MCF 10A (cell line): ENCODE measurements around the gene RAB3IP. TPM values are rescaled to one million over a fixed set of nuclear protein-coding genes. Genes with fewer than 3 reads are reported as not detected.

ENCODE experiments used
- BruUV-seq: library from RNA; stranded (reverse); fragments of 400-500 nt; replicated peaks from 2 replicates; lab custom pipeline; 2021; lab: Mats Ljungman, UMichigan
- CTCF ChIA-PET: fragments of 300-600 bp; sonication (Branson Sonifier 250); formaldehyde crosslinking; extraction: SDS; loops from one replicate; lab custom pipeline; 2021; ENCODE audit warnings: antibody characterized with exemption, inconsistent platforms; lab: Yijun Ruan, JAX
- POLR2A ChIA-PET: fragments of 300-600, 350-650 bp; sonication (Branson Sonifier 250); formaldehyde crosslinking; extraction: SDS; loops from one replicate; lab custom pipeline; 2020; ENCODE audit warnings: antibody characterized with exemption, inconsistent platforms; lab: Yijun Ruan, JAX
- DNase-seq: peaks from one replicate; pipeline ENCODE4 v3.0.0-alpha.2; 2018; ENCODE audit not compliant: unreplicated experiment
- H3K27ac Mint-ChIP-seq: one replicate; pipeline ENCODE4 v1.8.0; 2022; ENCODE audit warnings: mild to moderate bottlenecking, low read depth, mixed read lengths; ENCODE audit not compliant: unreplicated experiment
- H3K27me3 Mint-ChIP-seq: one replicate; pipeline ENCODE4 v1.8.0; 2022; ENCODE audit warnings: mixed read lengths; ENCODE audit not compliant: insufficient read depth, unreplicated experiment
- H3K36me3 Mint-ChIP-seq: one replicate; pipeline ENCODE4 v1.8.0; 2022; ENCODE audit warnings: mild to moderate bottlenecking, moderate library complexity, mixed read lengths; ENCODE audit not compliant: insufficient read depth, unreplicated experiment
- H3K4me1 Mint-ChIP-seq: one replicate; pipeline ENCODE4 v1.8.0; 2022; ENCODE audit warnings: mixed read lengths; ENCODE audit not compliant: insufficient read depth, unreplicated experiment
- H3K4me3 Mint-ChIP-seq: one replicate; pipeline ENCODE4 v1.8.0; 2022; ENCODE audit warnings: mild to moderate bottlenecking, moderate library complexity, mixed read lengths; ENCODE audit not compliant: unreplicated experiment
- H3K9me3 Mint-ChIP-seq: one replicate; pipeline ENCODE4 v1.8.0; 2022; ENCODE audit warnings: mixed read lengths; ENCODE audit not compliant: unreplicated experiment
- CTCF ChIP-seq: fragments of 200-600 bp; IDR thresholded peaks from one replicate; pipeline ENCODE4 v1.8.0; 2022; ENCODE audit warnings: antibody characterized with exemption, mild to moderate bottlenecking; ENCODE audit not compliant: unreplicated experiment
- intact Hi-C: fragments of 100-400 bp; cut with micrococcal nuclease; formaldehyde crosslinking; loops from 2 replicates; pipeline ENCODE4 v1.14.1; 2022
- total RNA-seq: library from RNA; stranded (reverse); gene quantifications from 2 replicates; pipeline ENCODE4 v1.2.3, GENCODE V29; 2022

The RAB3IP gene
- total RNA-seq, 1 experiment from 2014 or later, result 31.5 TPM

GRCh38 chr12:69837191-69837590 lies 98.5 kb downstream of the RAB3IP start:
- H3K27me3 Mint-ChIP-seq, result peaks cover 14% of the 10 kb centered on the region
- POLR2A ChIA-PET, result no interaction called here
- CTCF ChIA-PET, result no interaction called here

DNA sequence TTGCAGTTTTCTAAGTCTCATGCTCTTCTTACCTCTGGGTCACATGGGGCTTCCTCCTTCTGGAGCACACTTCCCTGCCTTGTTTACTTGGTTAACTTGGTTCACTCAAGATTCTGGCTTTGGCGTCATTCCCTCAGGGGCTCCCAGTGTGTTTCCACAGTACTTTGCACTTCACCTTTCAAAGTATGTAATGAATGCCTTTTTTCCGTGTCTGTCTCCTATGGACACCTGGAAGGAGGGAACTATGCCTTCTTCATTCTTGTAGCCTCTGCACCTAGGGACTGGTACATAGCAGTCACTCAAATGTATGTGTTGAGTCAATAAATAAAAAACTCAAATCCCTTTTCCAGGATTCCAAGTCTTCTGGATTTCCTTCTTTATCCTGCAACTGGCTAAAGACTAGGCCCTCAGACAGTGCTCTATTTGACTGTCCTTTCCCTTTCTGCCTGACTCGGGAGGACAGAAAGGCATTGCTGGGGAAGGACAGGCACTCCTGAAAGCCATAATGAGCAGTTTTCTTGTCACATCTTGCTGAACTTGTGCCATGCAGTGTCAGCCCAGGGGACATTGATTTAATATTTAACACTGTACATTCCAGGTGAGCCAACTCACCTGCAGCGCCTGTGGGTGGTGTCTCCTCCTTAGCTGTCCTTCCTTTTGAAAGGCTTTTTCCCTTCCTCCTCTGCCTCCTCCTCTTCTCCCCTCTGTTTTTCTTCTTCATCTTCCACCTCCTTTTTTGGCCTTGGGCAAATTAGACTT lies 99.2 kb downstream of the RAB3IP start:
- ChIA-PET CTCF (no interaction called here), POLR2A (interaction anchor here (0.7 kb wide), 1 partner anchor 485 kb away, joined by 3 read pairs; no protein-coding TSS in a partner anchor)
- intact Hi-C loops, result no loop called here
- Mint-ChIP-seq H3K27ac (no peak overlapping the region), H3K4me3 (no peak overlapping the region), H3K9me3 (no peaks in the 10 kb centered on the region), H3K36me3 (no peaks in the 10 kb centered on the region), H3K4me1 (no peaks in the 10 kb centered on the region), H3K27me3 (peaks cover 8% of the 10 kb centered on the region)
- DNase-seq, result no peak
- no TSS peak for BruUV-seq
- no peak for TF ChIP-seq CTCF

More at GRCh38 chr12:69837191-69837590, 98.5 kb downstream of the RAB3IP start:
- Mint-ChIP-seq H3K27ac (no peak overlapping the region), H3K36me3 (no peaks in the 10 kb centered on the region), H3K9me3 (no peaks in the 10 kb centered on the region), H3K4me1 (no peaks in the 10 kb centered on the region), H3K4me3 (no peak overlapping the region)
- no TSS peak for BruUV-seq
- TF ChIP-seq CTCF, result no peak
- no peak for DNase-seq
- intact Hi-C loops, result no loop called here

GRCh38 chr12:69840727-69841126 lies 102.1 kb downstream of the RAB3IP start:
- no TSS peak for BruUV-seq
- no peak overlapping the region for H3K4me3 Mint-ChIP-seq
- H3K4me1 Mint-ChIP-seq, result no peaks in the 10 kb centered on the region
- no peaks in the 10 kb centered on the region for H3K27me3 Mint-ChIP-seq
- intact Hi-C loops, result no loop called here
- no peak overlapping the region for H3K27ac Mint-ChIP-seq
- H3K9me3 Mint-ChIP-seq, result no peaks in the 10 kb centered on the region
- TF ChIP-seq CTCF, result no peak
- CTCF ChIA-PET, result no interaction called here
- no peaks in the 10 kb centered on the region for H3K36me3 Mint-ChIP-seq
- POLR2A ChIA-PET, result no interaction called here
- no peak for DNase-seq

DNA sequence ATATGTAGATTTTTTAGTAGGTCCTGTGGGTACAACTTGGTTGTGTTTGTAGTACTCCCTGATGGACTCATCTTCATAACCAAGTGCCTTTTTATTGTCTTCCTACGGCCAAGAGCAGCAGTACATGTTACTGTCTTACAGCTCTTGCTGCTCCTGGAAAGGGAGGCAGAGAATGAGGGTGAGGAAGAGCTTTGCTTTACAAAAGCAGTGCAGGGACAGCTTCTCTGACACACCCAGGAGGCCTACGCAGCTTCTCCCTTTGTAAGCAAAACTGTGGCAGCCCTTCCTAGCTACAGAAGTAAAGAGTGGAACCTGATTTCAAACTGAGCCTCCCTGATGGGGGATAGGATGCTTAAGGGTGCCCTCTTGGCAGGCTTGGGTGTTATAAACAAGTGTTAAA lies 104.9 kb downstream of the RAB3IP start:
- BruUV-seq, result no TSS peak
- no peak for TF ChIP-seq CTCF
- CTCF ChIA-PET, result no interaction called here

More for the DNA sequence above, 104.9 kb downstream of the RAB3IP start:
- Mint-ChIP-seq H3K4me3 (no peak overlapping the region), H3K4me1 (no peaks in the 10 kb centered on the region), H3K9me3 (no peaks in the 10 kb centered on the region), H3K36me3 (no peaks in the 10 kb centered on the region), H3K27me3 (no peaks in the 10 kb centered on the region), H3K27ac (no peak overlapping the region)
- intact Hi-C loops, result no loop called here
- no peak for DNase-seq
- POLR2A ChIA-PET, result no interaction called here
